NCI-H2081 treated with DMSO at 0.1 percent for 48 hours (cell line): ENCODE data around the gene CNTNAP2.

ENCODE experiments used
- DNase-seq: peaks from one replicate; lab custom pipeline; 2025; lab: John Stamatoyannopoulos, UW

CNTNAP2 gene

GRCh38 chr7:146772601-146773000, 656.0 kb downstream of the CNTNAP2 start:
- no peak for DNase-seq

GRCh38 chr7:146773506-146773905, 656.9 kb downstream of the CNTNAP2 start:
- DNase-seq, result no peak

- no peak for DNase-seq
Measured at GRCh38 chr7:146781352-146782116, 664.9 kb downstream of the CNTNAP2 start.

GRCh38 chr7:146787266-146787665, 670.7 kb downstream of the CNTNAP2 start:
- DNase-seq, result no peak

DNA sequence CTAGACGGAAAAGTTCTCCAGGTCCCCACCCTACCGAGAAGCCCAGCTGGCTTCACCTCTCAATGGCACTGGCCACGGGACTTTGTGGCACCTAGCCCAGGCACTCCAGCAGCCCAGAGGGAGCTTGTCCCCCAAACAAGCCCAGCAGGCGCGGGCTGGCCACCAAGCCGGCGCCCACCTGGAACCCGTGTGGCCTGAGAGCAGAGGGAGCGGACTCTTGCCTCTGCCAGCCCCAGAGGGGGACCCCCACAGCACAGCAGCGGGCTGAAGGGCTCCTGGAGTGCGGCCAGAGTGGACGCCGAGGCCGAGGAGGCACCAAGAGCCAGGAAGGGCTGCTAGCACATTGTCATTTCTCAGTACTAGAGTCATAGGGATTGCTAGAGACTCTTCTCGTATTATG, 671.4 kb downstream of the CNTNAP2 start:
- no peak for DNase-seq

- DNase-seq, result no peak
Measured at GRCh38 chr7:146791344-146792285, 675.0 kb downstream of the CNTNAP2 start.

DNA sequence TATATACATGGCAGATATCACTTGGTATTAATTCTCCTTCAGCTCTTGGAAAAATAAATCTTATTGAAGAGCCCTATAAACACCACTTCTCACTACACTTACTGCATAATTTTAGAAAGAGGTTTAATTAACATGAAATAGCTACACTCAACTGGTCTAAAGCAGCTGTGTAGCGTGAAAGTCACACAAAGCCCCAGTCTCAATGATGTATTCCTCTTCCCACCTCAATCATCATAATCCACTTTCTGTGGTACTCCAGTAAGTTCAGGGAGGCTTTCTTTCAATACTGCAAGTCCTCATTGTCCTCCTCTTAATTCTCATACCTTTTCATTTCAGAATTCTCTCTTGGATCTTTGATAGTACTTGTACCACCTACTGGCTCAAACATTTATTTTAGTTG, 688.0 kb downstream of the CNTNAP2 start:
- DNase-seq, result no peak

DNA sequence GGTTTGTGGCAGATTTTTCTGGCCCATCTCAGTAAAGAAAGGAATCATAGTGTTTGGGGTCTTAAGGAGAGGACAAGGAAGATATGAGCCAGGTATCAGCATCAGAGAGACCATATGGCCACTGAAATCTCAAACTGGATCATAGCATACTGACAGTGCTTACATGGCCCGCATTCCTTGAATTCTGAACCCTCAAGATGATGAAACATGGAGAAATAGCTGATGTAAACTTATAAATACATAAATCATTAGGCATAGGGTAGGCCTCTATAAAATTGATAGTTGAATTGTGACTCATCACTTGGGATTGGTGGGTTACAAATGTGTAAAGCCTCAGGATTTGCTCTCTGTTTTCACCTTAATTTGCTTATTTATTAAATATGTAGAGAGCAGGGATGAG, 688.5 kb downstream of the CNTNAP2 start:
- DNase-seq, result no peak

DNA sequence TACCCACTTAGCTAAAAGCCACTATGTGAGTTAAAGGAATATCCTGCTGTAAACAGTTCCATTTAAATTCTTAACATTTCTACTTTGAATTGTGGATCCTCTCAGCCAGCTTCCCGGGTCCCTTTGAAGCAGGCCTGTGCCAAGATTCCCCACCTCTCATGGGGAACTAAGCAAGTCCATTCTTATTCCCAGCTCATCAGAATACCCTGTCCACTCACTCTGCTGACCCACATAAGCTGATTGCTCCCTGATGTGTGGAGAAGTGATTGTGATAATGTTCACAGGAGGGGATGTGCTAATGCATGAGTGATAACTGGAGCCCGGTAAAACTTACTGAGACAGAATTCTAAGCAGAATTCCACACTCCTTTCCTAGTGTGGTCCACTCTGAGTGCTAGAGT, 709.7 kb downstream of the CNTNAP2 start:
- DNase-seq, result no peak

GRCh38 chr7:146830686-146831085, 714.1 kb downstream of the CNTNAP2 start:
- DNase-seq, result no peak

GRCh38 chr7:146831875-146832274, 715.3 kb downstream of the CNTNAP2 start:
- DNase-seq, result no peak

DNA sequence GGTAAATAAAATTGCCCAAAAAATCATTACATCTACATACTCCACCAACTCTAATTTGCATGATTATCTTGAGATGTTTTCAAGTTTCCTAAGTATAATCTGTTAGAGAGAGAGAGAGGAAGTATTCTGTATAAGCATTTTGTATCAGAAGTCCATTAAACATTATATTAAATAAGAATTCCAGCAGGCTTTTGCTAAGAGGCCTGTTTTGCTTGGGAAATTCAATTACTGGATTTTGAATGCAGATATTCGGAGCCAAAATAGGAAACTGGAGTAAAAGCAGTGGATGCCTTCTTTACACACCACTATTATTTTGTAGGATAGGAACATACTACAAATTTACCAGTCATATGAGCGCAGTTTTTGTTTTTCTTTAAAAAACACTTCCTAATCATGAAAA, 727.8 kb downstream of the CNTNAP2 start:
- DNase-seq, result no peak

- no peak for DNase-seq
Measured at GRCh38 chr7:146858690-146859089, 742.1 kb downstream of the CNTNAP2 start.

- DNase-seq, result no peak
Measured at GRCh38 chr7:146861701-146862100, 745.1 kb downstream of the CNTNAP2 start.

GRCh38 chr7:146862415-146862814, 745.8 kb downstream of the CNTNAP2 start:
- DNase-seq, result no peak

DNA sequence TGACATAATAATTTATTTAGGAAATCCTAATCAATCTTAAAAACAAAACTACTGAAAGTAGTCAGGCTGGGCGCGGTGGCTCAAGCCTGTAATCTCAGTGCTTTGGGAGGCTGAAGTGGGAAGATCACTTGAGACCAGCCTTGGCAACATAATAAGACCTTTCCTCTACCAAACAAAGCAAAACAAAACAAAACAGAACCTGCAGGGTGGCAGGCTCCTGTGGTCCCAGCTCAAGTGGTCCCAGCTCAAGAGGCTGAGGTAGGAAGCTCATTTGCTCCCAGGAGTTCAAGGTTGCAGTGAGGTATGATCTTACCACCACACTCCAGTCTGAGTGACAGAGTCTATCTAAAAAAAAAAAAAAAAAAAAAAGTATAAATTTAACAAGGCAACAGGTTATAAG, 748.0 kb downstream of the CNTNAP2 start:
- no peak for DNase-seq

- no peak for DNase-seq
Measured at GRCh38 chr7:146865696-146866095, 749.1 kb downstream of the CNTNAP2 start.

- no peak for DNase-seq
Measured at GRCh38 chr7:146874722-146875121, 758.1 kb downstream of the CNTNAP2 start.

DNA sequence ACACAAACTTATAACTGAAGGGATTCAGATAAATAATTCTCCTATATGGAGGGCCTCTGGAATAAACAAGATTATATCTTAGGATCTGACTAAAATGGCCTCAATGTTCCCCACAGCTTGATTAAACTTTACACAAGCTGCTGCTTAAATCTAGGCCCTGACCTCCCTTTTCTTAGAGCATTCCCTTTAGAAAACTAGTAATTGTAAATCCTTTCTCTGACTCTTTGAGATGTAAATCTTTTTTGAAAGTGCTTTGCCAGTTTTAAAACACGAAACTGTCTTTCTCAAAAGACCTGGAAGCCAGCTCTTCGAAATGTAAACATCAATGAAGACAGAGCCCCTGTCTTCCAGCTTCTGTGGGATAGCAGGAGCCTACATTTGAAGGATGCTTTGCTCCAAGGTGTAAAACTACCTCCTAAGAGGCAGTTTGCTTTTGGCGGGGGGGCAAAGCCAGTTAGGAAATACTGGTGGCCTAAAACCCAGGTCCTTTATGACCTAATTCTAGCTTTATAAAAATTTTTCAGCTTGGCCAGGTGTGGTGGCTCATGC, 758.7 kb downstream of the CNTNAP2 start:
- DNase-seq, result no peak

DNA sequence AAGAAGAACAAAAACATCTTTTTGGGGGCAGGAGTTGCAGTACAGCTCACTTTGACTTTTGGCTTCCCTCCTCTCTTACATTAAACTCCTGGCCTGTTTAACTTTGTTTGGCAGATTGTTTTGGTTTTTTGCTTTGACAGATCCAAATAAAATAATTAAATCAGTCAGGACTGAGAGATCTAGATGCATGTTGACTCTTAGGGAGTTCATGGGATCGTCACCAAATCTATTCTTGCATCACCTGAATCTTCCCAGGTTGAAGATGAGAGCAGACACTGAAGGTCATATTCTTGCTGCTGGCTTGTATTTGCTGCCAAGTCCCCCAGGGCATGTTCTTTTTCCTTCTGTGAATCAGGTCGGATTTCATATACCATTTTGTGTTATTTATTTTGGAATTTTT, 759.4 kb downstream of the CNTNAP2 start:
- no peak for DNase-seq

GRCh38 chr7:146876411-146876810, 759.8 kb downstream of the CNTNAP2 start:
- DNase-seq, result no peak

GRCh38 chr7:146878901-146879300, 762.3 kb downstream of the CNTNAP2 start:
- DNase-seq, result no peak

DNA sequence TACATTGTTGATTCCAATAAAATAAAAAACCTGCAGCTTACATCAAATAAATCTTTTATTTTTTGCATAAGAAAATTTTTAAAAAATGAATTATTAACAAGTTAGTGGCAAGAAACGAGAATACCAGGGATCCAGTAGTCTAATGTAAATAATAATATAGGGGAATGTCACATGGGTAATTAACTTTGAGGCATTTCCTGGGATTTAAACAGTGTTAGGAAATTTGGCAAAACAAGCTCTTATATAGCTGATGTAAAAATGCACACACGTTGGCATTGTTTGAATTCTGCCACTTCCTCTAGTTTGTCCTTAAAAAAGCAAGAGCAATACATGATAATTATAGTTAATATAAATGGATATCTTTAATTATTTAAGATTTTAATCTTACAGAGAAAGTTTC, 768.6 kb downstream of the CNTNAP2 start:
- no peak for DNase-seq
